ENCODE measurements around the gene USP14. TPM values are rescaled to one million over a fixed set of nuclear protein-coding genes. Genes with fewer than 3 reads are reported as not detected.

The USP14 gene
- 9.3 and 12.8 TPM in 2 replicates for total RNA-seq (2014; rRNA removed; shearing (Covaris generic))

DNA sequence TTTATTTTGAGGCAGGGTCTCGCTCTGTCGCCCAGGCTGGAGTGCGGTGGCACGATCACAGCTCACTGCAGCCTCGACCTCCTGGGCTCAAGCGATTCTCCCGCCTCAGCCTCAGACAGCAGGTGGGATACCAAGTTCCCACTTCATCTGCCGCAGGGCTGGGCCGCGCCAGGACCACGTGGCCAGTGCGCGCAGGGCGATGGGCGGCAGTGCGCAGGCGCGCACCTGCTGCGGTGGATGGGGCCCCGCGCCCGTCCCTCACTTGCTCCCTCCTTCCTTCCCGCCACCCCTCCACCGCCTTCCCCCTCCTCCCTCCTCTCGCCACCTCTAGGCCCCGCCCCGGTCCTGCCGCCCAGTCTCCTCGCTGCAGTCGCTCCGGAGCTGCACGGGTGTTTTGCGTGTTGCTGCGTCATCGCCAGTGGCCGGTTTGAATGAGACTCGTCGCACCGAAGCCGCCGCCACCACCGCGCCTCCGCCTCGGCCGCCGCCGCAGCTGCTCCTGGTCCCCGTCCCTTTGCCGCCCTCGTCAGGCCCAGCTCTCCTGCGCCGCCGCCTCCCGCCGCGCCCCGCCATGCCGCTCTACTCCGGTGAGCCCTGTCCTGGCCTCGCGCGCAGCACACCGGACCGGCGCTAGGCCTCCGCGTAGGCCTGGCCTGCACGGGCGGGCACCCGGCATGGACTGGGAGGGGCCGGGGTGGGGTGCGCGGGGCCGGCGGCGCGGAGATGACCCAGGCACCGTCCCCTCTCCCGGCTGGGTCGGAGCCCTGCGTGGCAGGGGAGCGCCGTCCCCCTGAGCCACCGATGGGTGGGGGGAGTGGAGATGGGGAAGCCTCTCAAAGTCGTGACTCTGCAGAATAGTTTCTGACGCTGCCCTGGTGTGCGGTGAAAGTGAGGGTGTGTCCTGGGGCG is at the start of gene USP14:
USP14 (plus strand) TSS at position 430 of the 909 bp plus-strand sequence; CDS start at position 572, 142 bp downstream.

Small RNA genes lying within 50 kb of the gene (small RNA-seq; reads per million reads assigned to genes)
- not detected for gene MIR8078

Other genes with a start within 250 kb of the USP14 start
- gene TUBB8B, start 108.9 kb upstream of the USP14 start, total RNA-seq (2014; rRNA removed; shearing (Covaris generic)), result not detected in 2 replicates
- gene THOC1, start 109.5 kb downstream of the USP14 start, total RNA-seq (2014; rRNA removed; shearing (Covaris generic)), result 35.2 and 36.3 TPM in 2 replicates

All from A375 (cell line).